HG03442 (cell line): ENCODE results near the gene RIC8A.
A peak's percentile ranks its signal among the peaks of the same experiment; 100 is the strongest.

Experiments used
- ATAC-seq: cut with Tn5 transposase; IDR thresholded peaks from one replicate; pipeline ENCODE4 v1.9.1; 2021; ENCODE audit warnings: mild to moderate bottlenecking, moderate library complexity; ENCODE audit not compliant: unreplicated experiment

RIC8A gene

GRCh38 chr11:203945-204586 is 3.4 kb upstream of the RIC8A start:
- ATAC-seq = no peak

GRCh38 chr11:204587-205109 is 2.9 kb upstream of the RIC8A start:
- ATAC-seq = no peak

GRCh38 chr11:205221-206001 is 2.1 kb upstream of the RIC8A start:
- ATAC-seq = no peak

GRCh38 chr11:206002-206384 is 1.5 kb upstream of the RIC8A start:
- ATAC-seq = no peak

GRCh38 chr11:206526-207207 is 841 bp upstream of the RIC8A start:
- ATAC-seq = no peak

GRCh38 chr11:207863-208180 is 314 bp downstream of the RIC8A start:
- ATAC-seq = no peak

GRCh38 chr11:208181-208916 is 841 bp downstream of the RIC8A start:
- peak; percentile 35 for ATAC-seq

GRCh38 chr11:208917-209260 is 1.4 kb downstream of the RIC8A start:
- ATAC-seq = no peak

- no peak for ATAC-seq
Observed at GRCh38 chr11:209275-210121, 2.0 kb downstream of the RIC8A start.

- no peak for ATAC-seq
Observed at GRCh38 chr11:210122-210802, 2.8 kb downstream of the RIC8A start.

- no peak for ATAC-seq
Observed at GRCh38 chr11:210803-211180, 3.3 kb downstream of the RIC8A start.

GRCh38 chr11:211295-211694 is 3.8 kb downstream of the RIC8A start:
- no peak for ATAC-seq

GRCh38 chr11:211741-212140 is 4.2 kb downstream of the RIC8A start:
- no peak for ATAC-seq

GRCh38 chr11:212150-213100 is 4.9 kb downstream of the RIC8A start:
- no peak for ATAC-seq

- no peak for ATAC-seq
Observed at GRCh38 chr11:213111-213510, 5.6 kb downstream of the RIC8A start.

GRCh38 chr11:214083-214482 is 6.6 kb downstream of the RIC8A start:
- no peak for ATAC-seq

GRCh38 chr11:215581-216037 is 8.1 kb downstream of the RIC8A start:
- no peak for ATAC-seq

GRCh38 chr11:216081-216974 is 8.8 kb downstream of the RIC8A start:
- no peak for ATAC-seq
